ENCODE measurements around the gene GNG7. TPM values are rescaled to one million over a fixed set of nuclear protein-coding genes. Genes with fewer than 3 reads are reported as not detected.

GNG7 gene
- polyA plus RNA-seq, 1 of the 3 experiments (the other 2 are of a cell fraction): 2.2 TPM

- no peak overlapping the region for H3K9ac ChIP-seq
- H3K27ac ChIP-seq (ENCODE audit: low read depth in 2 of 2, low read length in 1 of 2): no peak overlapping the region
- H2AFZ ChIP-seq (ENCODE audit: low read depth): no peak overlapping the region
- WGBS (ENCODE audit: low lambda C conversion rate): 81% methylated on average over 16 of the region's 20 CpGs
- DNase-seq: no peak
- H3K9me2 ChIP-seq: no peaks in the 10 kb centered on the region
- ChIA-PET CTCF (interaction anchor here (1.2 to 1.4 kb wide), 2 partner anchors 9 to 28 kb away, joined by 3 to 4 read pairs; no protein-coding TSS in a partner anchor), POLR2A (no interaction called here)
- TF ChIP-seq TEAD4 (IDR thresholded peaks at IDR 0.05; ENCODE audit: borderline replicate concordance, insufficient read depth) (no peak), FOXJ3 (CRISPR knock-in tag; IDR thresholded peaks at IDR 0.05) (no peak), CHD2 (IDR thresholded peaks at IDR 0.05; ENCODE audit: low read length, partially characterized antibody) (no peak), ELF1 (IDR thresholded peaks at IDR 0.05) (no peak), TCF12 (IDR thresholded peaks at IDR 0.05) (no peak), GABPA (IDR thresholded peaks at IDR 0.05; ENCODE audit: low read depth) (no peak)
- H3K4me3 ChIP-seq (ENCODE audit: low read depth in 2 of 2, low read length in 1 of 2): no peak overlapping the region
- H3K27me3 ChIP-seq (ENCODE audit: insufficient read depth): no peaks in the 10 kb centered on the region
- no peaks in the 10 kb centered on the region for H3K36me3 ChIP-seq (replicated peaks in 1 of 2; ENCODE audit: control insufficient read depth in 1 of 2, insufficient read depth in 2 of 2, low read length in 1 of 2)
- H3F3A ChIP-seq (replicated peaks; ENCODE audit: insufficient read depth): peaks cover 23% of the 10 kb centered on the region
- H3K9me3 ChIP-seq: no peaks in the 10 kb centered on the region
- H3K79me2 ChIP-seq (ENCODE audit: insufficient read depth): no peaks in the 10 kb centered on the region
- H3K4me2 ChIP-seq: no peak overlapping the region
- peaks cover 0 to 4% of the 10 kb centered on the region in 2 experiments; a peak in 1 of 4 replicates for H3K4me1 ChIP-seq (ENCODE audit: control insufficient read depth in 1 of 2, insufficient read depth in 2 of 2, low read depth in 1 of 2, low read length in 1 of 2)
- no peaks in the 10 kb centered on the region for H4K20me1 ChIP-seq (ENCODE audit: insufficient read depth)
Measured at GRCh38 chr19:2551172-2551863, 151.2 kb downstream of the GNG7 start.

- H3K4me3 ChIP-seq (ENCODE audit: low read depth in 2 of 2, low read length in 1 of 2): no peak overlapping the region
- no peaks in the 10 kb centered on the region for H3K9me2 ChIP-seq
- H3K36me3 ChIP-seq (replicated peaks in 1 of 2; ENCODE audit: control insufficient read depth in 1 of 2, insufficient read depth in 2 of 2, low read length in 1 of 2): no peaks in the 10 kb centered on the region
- no peak overlapping the region for H3K27ac ChIP-seq (ENCODE audit: low read depth in 2 of 2, low read length in 1 of 2)
- H3K9me3 ChIP-seq: no peaks in the 10 kb centered on the region
- H3K27me3 ChIP-seq (ENCODE audit: insufficient read depth): no peaks in the 10 kb centered on the region
- CTCF ChIA-PET: interaction anchor here (0.9 to 1.4 kb wide), 3 partner anchors 8 to 87 kb away, joined by 3 to 5 read pairs (median 4); no protein-coding TSS in a partner anchor
- H4K20me1 ChIP-seq (ENCODE audit: insufficient read depth): no peaks in the 10 kb centered on the region
- no peak overlapping the region for H3K4me2 ChIP-seq
- 83% methylated on average over 12 of the region's 21 CpGs for WGBS (ENCODE audit: low lambda C conversion rate)
- H2AFZ ChIP-seq (ENCODE audit: low read depth): no peak overlapping the region
- no peaks in the 10 kb centered on the region for H3K79me2 ChIP-seq (ENCODE audit: insufficient read depth)
- DNase-seq: peak; percentile 54
- no peak overlapping the region for H3K9ac ChIP-seq
- peaks cover 23% of the 10 kb centered on the region for H3F3A ChIP-seq (replicated peaks; ENCODE audit: insufficient read depth)
- peaks cover 0 to 4% of the 10 kb centered on the region in 2 experiments; a peak in 1 of 4 replicates for H3K4me1 ChIP-seq (ENCODE audit: control insufficient read depth in 1 of 2, insufficient read depth in 2 of 2, low read depth in 1 of 2, low read length in 1 of 2)
- POLR2A ChIA-PET: no interaction called here
- TF ChIP-seq GABPA (IDR thresholded peaks at IDR 0.05; ENCODE audit: low read depth) (no peak), FOXM1 (IDR thresholded peaks at IDR 0.05; ENCODE audit: low read depth) (no peak), SMC3 (IDR thresholded peaks at IDR 0.05; ENCODE audit: low read depth, low read length) (no peak), GATA2 (CRISPR knock-in tag; IDR thresholded peaks at IDR 0.05) (no peak), ELF1 (IDR thresholded peaks at IDR 0.05) (no peak), RCOR1 (IDR thresholded peaks at IDR 0.05; ENCODE audit: low read length) (no peak), CHD2 (IDR thresholded peaks at IDR 0.05; ENCODE audit: low read length, partially characterized antibody) (no peak), RAD21 (IDR thresholded peaks at IDR 0.05; ENCODE audit: low read length) (no peak), YY1 (IDR thresholded peaks at IDR 0.05; ENCODE audit: low read depth) (no peak), REST (IDR thresholded peaks at IDR 0.05; ENCODE audit: low read depth, low read length) (no peak), RFX5 (IDR thresholded peaks at IDR 0.05; ENCODE audit: low read length) (no peak), CTCF (IDR thresholded peaks at IDR 0.05) (no peak), MAX (IDR thresholded peaks at IDR 0.05; ENCODE audit: low read depth) (no peak), FOXJ3 (CRISPR knock-in tag; IDR thresholded peaks at IDR 0.05) (no peak), IRF3 (IDR thresholded peaks at IDR 0.05; ENCODE audit: low read depth, low read length) (no peak), POLR2AphosphoS5 (IDR thresholded peaks at IDR 0.05; ENCODE audit: low read depth, low read length) (no peak), NRF1 (IDR thresholded peaks at IDR 0.05; ENCODE audit: low read depth, low read length) (no peak)
Measured at GRCh38 chr19:2550431-2551171, 151.9 kb downstream of the GNG7 start.
